Renal pelvis (tissue), 12 donors: Measurements from ENCODE around the gene NBPF26. TPM values are rescaled to one million over a fixed set of nuclear protein-coding genes. Genes with fewer than 3 reads are reported as not detected.
"Not testable (repeated sequence)": the region's sequence is repeated elsewhere in the genome, so short reads cannot be mapped to it uniquely, and the experiment has no call there.

Experiments used
- DNase-seq: peaks from one replicate; pipeline ENCODE4 v3.0.0-alpha.2; 2013
- long read RNA-seq, 16 experiments: transcript quantifications; one replicate each; lab custom pipeline, GENCODE V29; 2026
- polyA plus RNA-seq, 3 donors: library from polyadenylated mRNA; unstranded; fragments of 120-200 nt; gene quantifications; one replicate each; pipeline ENCODE4 v1.2.1, GENCODE V29; 2013; ENCODE audit not compliant: insufficient read length in 3 of 3

Gene NBPF26
- 10 to 100 TPM in 2 of 3 donors, 1 to 10 TPM in 1; 9.1 to 19.1 (median 15.4) TPM for polyA plus RNA-seq
- long read RNA-seq, donor 1, result 0 reads
- long read RNA-seq, donor 2, partial matches to known transcripts, result 15 of 15 reads
- long read RNA-seq, donor 2, other reads (novel, unspliced or antisense), result 0 of 15 reads
- long read RNA-seq, donor 3, result 0 reads
- long read RNA-seq, donor 4, result 0 reads
- long read RNA-seq, donor 5, result 0 reads
- long read RNA-seq, donor 6, result 0 reads
- long read RNA-seq, donor 7, result 0 reads
- long read RNA-seq, donor 8, result 0 reads
- long read RNA-seq, donor 9, result 0 reads
- long read RNA-seq, donor 10, result 0 reads
- long read RNA-seq, donor 11, result 0 reads
- long read RNA-seq, donor 12, result 0 reads
- long read RNA-seq, donor 13, result 0 reads
- long read RNA-seq, donor 14, result 0 reads
- long read RNA-seq, donor 15, result 0 reads
- long read RNA-seq, donor 16, result 0 reads

DNA sequence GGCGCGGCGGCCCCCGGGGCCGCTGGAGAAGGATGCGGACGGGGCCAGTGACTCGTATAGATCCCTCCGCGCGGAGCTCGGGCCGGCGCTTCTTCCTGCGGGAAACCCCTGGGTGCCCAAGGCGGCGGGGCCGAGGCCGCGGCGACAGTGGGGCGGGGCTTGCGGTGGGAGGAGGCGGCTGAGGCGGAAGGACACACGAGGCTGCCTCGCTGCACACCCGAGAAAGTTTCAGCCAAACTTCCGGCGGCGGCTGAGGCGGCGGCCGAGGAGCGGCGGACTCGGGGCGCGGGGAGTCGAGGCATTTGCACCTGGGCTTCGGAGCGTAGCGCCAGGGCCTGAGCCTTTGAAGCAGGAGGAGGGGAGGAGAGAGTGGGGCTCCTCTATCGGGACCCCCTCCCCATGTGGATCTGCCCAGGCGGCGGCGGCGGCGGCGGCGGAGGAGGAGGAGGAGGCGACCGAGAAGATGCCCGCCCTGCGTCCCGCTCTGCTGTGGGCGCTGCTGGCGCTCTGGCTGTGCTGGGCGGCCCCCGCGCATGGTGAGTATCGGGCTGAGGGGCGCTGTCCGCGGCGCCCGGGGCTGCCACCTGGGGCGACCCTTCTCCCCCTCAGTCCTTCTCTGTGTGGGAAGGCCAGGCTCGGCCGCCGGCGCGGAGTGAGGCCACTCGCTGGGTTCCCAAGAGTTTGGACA, at the start of gene NBPF26:
Gene NBPF26 (plus strand): TSS at position 231 of the 688 bp plus-strand sequence.
- not testable (repeated sequence) for DNase-seq

GRCh38 chr1:120680106-120680819, 43.5 kb upstream of the NBPF26 start:
- not testable (repeated sequence) for DNase-seq

DNA sequence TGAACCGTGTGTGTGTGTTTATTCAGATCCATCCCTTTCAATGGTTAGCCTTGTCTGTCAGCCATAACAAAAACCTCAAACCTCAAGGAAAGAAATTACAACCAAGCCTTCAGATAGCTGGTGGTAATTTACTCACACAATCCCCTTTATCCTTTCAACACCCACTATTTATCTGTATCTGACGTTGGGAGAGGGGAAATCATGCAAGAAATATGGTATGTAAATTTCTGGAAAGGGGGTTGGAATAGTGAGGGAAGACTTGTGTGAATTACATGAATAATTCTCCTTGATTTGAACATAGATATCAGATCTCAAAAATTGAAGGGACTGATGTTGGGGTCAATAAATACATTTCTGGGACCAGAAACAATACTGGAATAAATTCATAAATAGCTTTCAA, 42.8 kb upstream of the NBPF26 start:
- DNase-seq, result not testable (repeated sequence)

DNA sequence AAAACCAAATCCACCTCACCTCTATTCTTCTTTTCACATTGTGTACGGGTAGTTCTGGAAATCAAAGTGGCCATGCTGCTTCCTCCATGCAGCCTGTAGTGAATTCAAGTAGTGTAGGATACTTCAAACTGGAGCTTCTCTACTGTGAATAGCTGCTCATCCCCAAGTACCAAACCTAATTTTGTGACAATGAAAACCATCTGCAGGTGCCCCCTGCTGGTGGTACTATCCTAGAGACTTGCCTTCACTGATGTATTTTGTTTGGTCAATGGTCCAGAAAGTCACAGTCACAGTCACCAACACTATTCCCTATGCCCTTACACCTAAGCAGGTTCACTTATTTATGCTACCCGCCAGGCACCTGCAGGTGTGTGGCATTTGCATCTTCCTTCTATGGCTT, 39.3 kb upstream of the NBPF26 start:
- DNase-seq, result not testable (repeated sequence)

GRCh38 chr1:120685622-120686021, 38.1 kb upstream of the NBPF26 start:
- DNase-seq, result not testable (repeated sequence)

- DNase-seq, result not testable (repeated sequence)
Observed at GRCh38 chr1:120687250-120687649, 36.5 kb upstream of the NBPF26 start.

GRCh38 chr1:120700807-120701562, 22.8 kb upstream of the NBPF26 start:
- DNase-seq, result not testable (repeated sequence)

- not testable (repeated sequence) for DNase-seq
Observed at GRCh38 chr1:120723358-120723714, 409 bp upstream of the NBPF26 start.

DNA sequence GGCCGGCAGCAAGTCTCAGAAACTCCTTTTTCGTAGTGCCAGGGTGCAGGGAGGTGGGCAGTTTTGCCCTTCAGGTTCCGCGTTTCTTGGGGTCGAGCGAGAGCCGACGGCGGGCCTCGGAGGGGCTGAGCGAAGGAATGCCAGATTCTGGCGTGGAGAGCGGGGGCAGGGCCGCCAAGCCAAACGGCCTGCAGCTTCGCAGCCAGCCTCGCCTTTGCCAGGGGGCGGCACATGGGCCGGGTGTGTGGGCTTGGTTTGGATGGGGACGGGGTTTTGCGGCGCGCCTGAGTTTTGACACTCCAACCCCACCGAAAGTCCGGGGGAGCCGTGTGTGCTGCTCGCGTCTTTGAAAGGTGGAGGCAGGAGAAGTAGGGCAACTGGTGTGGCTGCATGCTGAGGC, 762 bp downstream of the NBPF26 start:
- not testable (repeated sequence) for DNase-seq

- not testable (repeated sequence) for DNase-seq
Observed at GRCh38 chr1:120728811-120729210, 5.1 kb downstream of the NBPF26 start.

DNA sequence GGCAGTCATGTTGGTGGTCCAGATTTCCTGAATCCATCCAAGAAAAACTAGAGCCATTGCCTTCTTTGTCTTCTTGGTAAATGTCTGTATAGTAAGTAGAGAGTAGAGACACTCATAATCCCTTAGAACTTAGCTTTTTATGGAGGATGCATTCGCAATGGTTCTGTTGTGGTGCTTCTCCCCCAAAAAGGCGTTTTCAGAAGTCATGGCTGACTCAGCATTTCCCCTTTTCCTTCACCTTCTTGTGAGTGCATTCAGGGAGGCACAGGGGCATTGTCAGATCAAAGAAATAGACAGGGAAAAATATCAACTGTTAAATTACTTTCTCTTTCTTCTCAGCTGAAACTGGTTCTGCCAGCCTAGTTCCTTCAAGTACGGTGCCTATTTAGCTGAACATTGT, 45.3 kb downstream of the NBPF26 start:
- DNase-seq, result not testable (repeated sequence)

- not testable (repeated sequence) for DNase-seq
Observed at GRCh38 chr1:120805452-120805851, 81.7 kb downstream of the NBPF26 start.

DNA sequence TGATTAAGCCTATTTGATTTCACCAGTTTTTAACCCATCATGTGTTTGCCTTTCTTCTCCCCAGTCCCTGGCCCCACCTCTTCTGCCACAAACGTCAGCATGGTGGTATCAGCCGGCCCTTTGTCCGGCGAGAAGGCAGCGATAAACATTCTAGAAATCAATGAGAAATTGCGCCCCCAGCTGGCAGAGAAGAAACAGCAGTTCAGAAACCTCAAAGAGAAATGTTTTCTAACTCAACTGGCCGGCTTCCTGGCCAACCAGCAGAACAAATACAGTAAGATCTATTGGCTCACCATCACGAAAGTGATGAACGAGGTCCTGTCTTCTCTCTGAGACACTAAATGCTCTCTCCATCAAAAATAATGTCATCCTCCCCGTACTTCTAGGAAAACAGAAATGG, 88.1 kb downstream of the NBPF26 start:
- DNase-seq, result not testable (repeated sequence)

DNA sequence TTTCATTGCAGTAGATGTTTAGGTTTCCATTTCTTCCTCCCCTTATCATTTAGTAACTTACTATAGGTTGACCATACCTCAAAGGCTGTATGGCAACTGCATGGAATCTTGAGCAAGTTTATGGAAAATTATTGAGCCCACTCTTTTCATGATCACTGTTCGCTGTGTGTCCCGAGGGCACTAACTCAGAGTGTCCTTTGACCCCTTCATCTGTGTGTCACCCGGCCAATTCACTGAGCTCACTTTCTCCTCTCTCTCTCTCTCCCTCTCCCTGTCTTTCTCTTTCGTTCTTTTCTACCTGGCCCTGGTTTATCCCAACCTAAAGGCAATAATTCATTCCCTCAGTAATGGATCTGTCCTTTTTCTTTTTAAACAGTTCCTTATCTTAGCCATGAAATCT, 101.3 kb downstream of the NBPF26 start:
- not testable (repeated sequence) for DNase-seq

GRCh38 chr1:120826623-120827022, 102.9 kb downstream of the NBPF26 start:
- not testable (repeated sequence) for DNase-seq

DNA sequence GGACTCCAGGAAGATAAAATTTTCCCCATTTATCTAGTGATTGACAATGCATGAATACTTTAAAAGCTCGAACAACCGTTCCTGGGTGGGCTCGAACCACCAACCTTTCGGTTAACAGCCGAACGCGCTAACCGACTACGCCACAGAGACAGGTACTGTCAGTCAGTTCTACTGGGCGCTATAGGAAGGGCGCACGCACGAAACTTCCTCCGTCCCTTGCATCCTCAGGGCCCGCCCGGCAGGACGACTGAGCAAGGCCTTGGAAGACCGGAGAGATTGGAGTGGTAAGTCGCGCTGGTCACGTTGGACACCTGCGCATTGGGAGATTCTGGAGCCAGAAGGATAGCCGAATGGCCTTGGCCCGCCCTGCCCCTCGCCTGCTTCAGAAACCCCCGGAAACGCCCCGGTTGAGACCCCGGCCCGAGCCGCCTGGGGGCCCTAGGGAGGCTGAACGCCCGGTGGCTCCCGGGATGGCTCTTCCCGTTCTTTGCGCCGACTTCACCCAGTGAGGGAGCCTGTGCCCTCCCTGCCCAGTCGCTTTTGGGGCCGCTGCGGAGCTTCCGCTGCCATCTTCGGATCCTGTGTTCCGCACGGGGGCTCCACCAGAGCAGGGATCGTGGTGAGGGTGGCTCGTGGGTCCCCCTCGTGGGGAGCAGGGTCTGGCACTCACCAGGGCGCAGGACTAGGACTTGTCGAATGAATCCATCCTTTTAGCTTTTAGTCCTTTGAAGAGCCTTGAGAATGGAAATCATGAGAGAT, 120.6 kb downstream of the NBPF26 start:
- DNase-seq, result not testable (repeated sequence)

GRCh38 chr1:120844945-120845330, 121.2 kb downstream of the NBPF26 start:
- DNase-seq, result not testable (repeated sequence)

DNA sequence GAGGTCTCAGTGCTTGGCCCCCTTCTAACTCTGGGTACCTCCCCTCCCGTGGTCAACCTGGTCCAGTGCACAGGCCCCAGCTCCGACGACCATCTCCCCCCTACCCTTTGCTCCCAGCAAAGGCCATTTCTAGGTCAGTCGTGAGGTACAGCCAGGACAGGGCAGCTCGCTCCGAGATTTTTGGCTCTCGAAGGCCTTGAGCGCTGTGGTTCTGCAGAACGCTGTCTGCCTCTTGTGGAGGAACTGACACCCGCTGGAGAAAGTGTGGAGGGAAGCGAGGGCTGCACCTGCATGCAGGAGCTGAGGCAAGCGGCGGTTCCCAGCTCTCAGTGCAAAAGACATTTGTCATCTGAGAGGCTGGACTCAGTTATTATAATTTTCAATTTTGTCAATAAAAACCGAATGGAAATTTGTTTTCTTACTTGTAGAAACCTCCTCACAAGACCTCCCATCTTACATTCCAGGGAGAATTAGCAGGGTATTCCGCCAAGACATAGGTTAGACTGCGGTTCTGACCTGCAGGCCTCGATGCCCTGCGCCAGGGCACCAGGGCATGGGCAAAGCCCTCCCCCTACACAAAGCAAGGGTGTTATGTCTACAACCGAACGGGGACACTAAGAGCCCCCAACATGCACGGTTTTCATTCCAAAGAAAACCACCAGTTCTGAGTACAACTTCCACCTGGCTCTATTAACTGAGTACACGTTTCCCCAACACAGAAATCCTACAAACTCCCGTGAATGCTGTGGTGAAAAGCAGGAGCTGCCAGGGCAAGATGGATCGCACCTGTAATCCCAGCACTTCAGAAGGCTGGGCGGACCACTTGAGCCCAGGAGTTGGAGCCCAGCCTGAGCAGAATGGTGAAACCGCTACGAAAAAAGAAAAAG, 125.9 kb downstream of the NBPF26 start:
- DNase-seq, result not testable (repeated sequence)

DNA sequence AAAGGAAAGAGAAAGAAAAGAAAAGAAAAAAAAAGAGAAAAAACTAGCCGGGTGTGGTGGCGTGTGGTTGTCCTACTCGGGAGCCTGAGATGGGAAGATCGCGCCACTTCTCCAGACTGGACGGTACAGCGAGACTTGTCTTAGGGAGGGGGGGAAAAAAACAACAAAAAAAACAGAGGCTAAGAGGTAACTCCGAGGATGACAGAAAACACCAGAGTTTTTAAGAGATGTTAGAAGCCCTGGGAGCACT, 126.5 kb downstream of the NBPF26 start:
- DNase-seq, result not testable (repeated sequence)
